SHP77 (cell line): ENCODE measurements around the gene STAC3.

ENCODE experiments used
- DNase-seq, 2 experiments: peaks; one replicate each; lab custom pipeline; 2025; lab: John Stamatoyannopoulos, UW

STAC3 gene

GRCh38 chr12:57235728-57236131, 15.3 kb downstream of the STAC3 start:
- no peak for DNase-seq

- peak in 1 of 2 experiments; percentile 49 for DNase-seq
These were observed 15.8 kb downstream of the STAC3 start for GRCh38 chr12:57235017-57235727.

- DNase-seq, result no peak
These were observed 16.4 kb downstream of the STAC3 start for GRCh38 chr12:57234571-57235016.

- DNase-seq, result no peak
These were observed 16.8 kb downstream of the STAC3 start for GRCh38 chr12:57234233-57234570.

- DNase-seq, result no peak
These were observed 17.4 kb downstream of the STAC3 start for GRCh38 chr12:57233357-57234232.

- no peak for DNase-seq
These were observed 18.7 kb downstream of the STAC3 start for GRCh38 chr12:57232156-57232756.

GRCh38 chr12:57231276-57232021, 19.5 kb downstream of the STAC3 start:
- DNase-seq, result no peak

GRCh38 chr12:57230381-57231155, 20.4 kb downstream of the STAC3 start:
- no peak for DNase-seq

- DNase-seq, result peak; percentile 94 to 97
These were observed 21.2 kb downstream of the STAC3 start, which contains the start of gene SHMT2 for GRCh38 chr12:57229634-57230380. TSS of gene SHMT2 (plus strand) at chr12:57229711. CDS start at chr12:57229779, 68 bp downstream.

GRCh38 chr12:57229046-57229633, 21.8 kb downstream of the STAC3 start:
- no peak for DNase-seq

- no peak for DNase-seq
These were observed 23.5 kb downstream of the STAC3 start for GRCh38 chr12:57227315-57228115.

GRCh38 chr12:57226588-57227314, 24.2 kb downstream of the STAC3 start:
- DNase-seq, result no peak

GRCh38 chr12:57225680-57226210, 25.2 kb downstream of the STAC3 start:
- no peak for DNase-seq

GRCh38 chr12:57224973-57225679, 25.9 kb downstream of the STAC3 start:
- peak; percentile 24 to 41 for DNase-seq

- no peak for DNase-seq
These were observed 26.6 kb downstream of the STAC3 start for GRCh38 chr12:57224278-57224972.

GRCh38 chr12:57223191-57224165, 27.5 kb downstream of the STAC3 start:
- DNase-seq, result no peak
